Activated naive CD4-positive, alpha-beta T cell treated with anti-CD3 and anti-CD28 coated beads for 36 hours (primary cell): ENCODE data around the gene PSMB10. TPM values are rescaled to one million over a fixed set of nuclear protein-coding genes. Genes with fewer than 3 reads are reported as not detected.
"Not testable (repeated sequence)": the region's sequence is repeated elsewhere in the genome, so short reads cannot be mapped to it uniquely, and the experiment has no call there.

ENCODE experiments used
- CTCF ChIA-PET: fragments of 350-600 bp; sonication (Branson Sonifier 250); formaldehyde crosslinking; loops from one replicate; lab custom pipeline; 2021; ENCODE audit warnings: antibody characterized with exemption; lab: Charles Lee
- DNase-seq: peaks from one replicate; pipeline ENCODE4 v3.0.0-alpha.2; 2020
- H3K27ac Mint-ChIP-seq: one replicate; pipeline ENCODE4 v1.8.0; 2021; ENCODE audit warnings: mild to moderate bottlenecking, mixed read lengths
- H3K27me3 Mint-ChIP-seq: one replicate; pipeline ENCODE4 v1.8.0; 2021; ENCODE audit warnings: low read depth, mixed read lengths
- H3K36me3 Mint-ChIP-seq: one replicate; pipeline ENCODE4 v1.8.0; 2021; ENCODE audit warnings: low read depth, mixed read lengths
- H3K4me1 Mint-ChIP-seq: one replicate; pipeline ENCODE4 v1.8.0; 2021; ENCODE audit warnings: low read depth, mixed read lengths
- H3K4me3 Mint-ChIP-seq: one replicate; pipeline ENCODE4 v1.8.0; 2021; ENCODE audit warnings: mild to moderate bottlenecking, moderate library complexity, mixed read lengths
- H3K9me3 Mint-ChIP-seq: one replicate; pipeline ENCODE4 v1.8.0; 2021; ENCODE audit warnings: mixed read lengths
- intact Hi-C: fragments of 100-400 bp; cut with micrococcal nuclease; formaldehyde crosslinking; loops from one replicate; pipeline ENCODE4 v1.15.1; 2023
- total RNA-seq, 2 experiments: library from RNA; stranded (reverse); gene quantifications; one replicate each; pipeline ENCODE4 v1.2.3, GENCODE V29; 2021

The PSMB10 gene
- 100 to 1,000 TPM; 138 to 147 TPM for total RNA-seq

GRCh38 chr16:67936124-67936879, at the start of gene PSMB10:
Gene PSMB10, minus strand, starts transcription at chr16:67936850. Its CDS starts 101 bp downstream, at chr16:67936749.
- CTCF ChIA-PET: interaction anchor here (0.6 to 2.6 kb wide), 11 partner anchors 10 to 415 kb away, joined by 3 to 12 read pairs (median 4); partner anchors contain the start of gene EDC4
- Mint-ChIP-seq H3K9me3 (no peaks in the 10 kb centered on the region), H3K4me3 (peak within 1 kb of the TSS; percentile 100), H3K27ac (peak within 1 kb of the TSS; percentile 94), H3K36me3 (peaks cover 39% of the 10 kb centered on the region), H3K4me1 (peaks cover 44% of the 10 kb centered on the region), H3K27me3 (no peaks in the 10 kb centered on the region)
- intact Hi-C loops: loop anchor here (1.0 to 5.0 kb wide), 8 partner anchors 46 to 276 kb away; partner anchors contain the start of genes ACD, DDX28, DPEP3 and DUS2
- peak; percentile 62 for DNase-seq

DNA sequence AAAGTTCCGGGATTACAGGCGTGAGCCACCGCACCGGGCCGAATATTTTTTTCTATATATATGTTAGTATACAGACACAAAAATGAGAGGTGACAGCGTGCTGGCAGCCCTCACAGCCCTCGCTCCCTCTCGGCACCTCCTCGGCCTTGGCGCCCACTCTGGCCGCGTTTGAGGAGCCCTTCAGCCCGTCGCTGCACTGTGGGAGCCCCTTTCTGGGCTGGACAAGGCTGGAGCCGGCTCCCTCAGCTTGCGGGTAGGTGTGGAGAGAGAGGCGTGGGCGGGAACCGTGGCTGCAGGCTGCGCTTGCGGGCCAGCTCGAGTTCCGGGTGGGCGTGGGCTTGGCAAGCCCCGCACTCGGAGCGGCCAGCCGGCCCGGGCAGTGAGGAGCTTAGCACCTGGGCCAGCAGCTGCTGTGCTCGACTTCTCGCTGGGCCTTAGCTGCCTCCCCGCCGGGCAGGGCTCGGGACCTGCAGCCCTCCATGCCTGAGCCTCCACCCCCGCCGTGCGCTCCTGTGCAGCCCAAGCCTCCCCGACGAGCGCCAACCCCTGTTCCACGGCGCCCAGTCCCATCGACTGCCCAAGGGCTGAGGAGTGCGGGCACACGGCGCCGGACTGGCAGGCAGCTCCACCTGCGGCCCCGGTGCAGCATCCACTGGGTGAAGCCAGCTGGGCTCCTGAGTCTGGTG, 45.5 kb upstream of the PSMB10 start:
- CTCF ChIA-PET: interaction anchor here (1.1 to 1.2 kb wide), 2 partner anchors 23 to 98 kb away, joined by 3 to 4 read pairs; no protein-coding TSS in a partner anchor
- DNase-seq: no peak
- Mint-ChIP-seq H3K36me3 (no peaks in the 10 kb centered on the region), H3K9me3 (no peaks in the 10 kb centered on the region), H3K4me1 (peaks cover 24% of the 10 kb centered on the region), H3K27me3 (no peaks in the 10 kb centered on the region), H3K27ac (no peak overlapping the region), H3K4me3 (no peak overlapping the region)
- intact Hi-C loops: loop anchor here (5.0 kb wide), 2 partner anchors 40 to 45 kb away; partner anchors contain the start of genes DDX28, DUS2 and PSMB10

- Mint-ChIP-seq H3K36me3 (no peaks in the 10 kb centered on the region), H3K27ac (no peak within 1 kb of the TSS), H3K27me3 (no peaks in the 10 kb centered on the region), H3K4me1 (peaks cover 24% of the 10 kb centered on the region), H3K4me3 (no peak within 1 kb of the TSS), H3K9me3 (no peaks in the 10 kb centered on the region)
- DNase-seq: no peak
- CTCF ChIA-PET: interaction anchor here (0.6 to 1.4 kb wide), 5 partner anchors 18 to 85 kb away, joined by 3 to 4 read pairs (median 3); no protein-coding TSS in a partner anchor
- intact Hi-C loops: loop anchor here (5.0 kb wide), 2 partner anchors 42 to 43 kb away; partner anchors contain the start of genes DDX28, DUS2 and PSMB10
These were observed 43.5 kb upstream of the PSMB10 start, which contains the start of gene DPEP3 for GRCh38 chr16:67979955-67980678. Gene DPEP3, minus strand, starts transcription at chr16:67980499. Its CDS starts 119 bp downstream, at chr16:67980380.

DNA sequence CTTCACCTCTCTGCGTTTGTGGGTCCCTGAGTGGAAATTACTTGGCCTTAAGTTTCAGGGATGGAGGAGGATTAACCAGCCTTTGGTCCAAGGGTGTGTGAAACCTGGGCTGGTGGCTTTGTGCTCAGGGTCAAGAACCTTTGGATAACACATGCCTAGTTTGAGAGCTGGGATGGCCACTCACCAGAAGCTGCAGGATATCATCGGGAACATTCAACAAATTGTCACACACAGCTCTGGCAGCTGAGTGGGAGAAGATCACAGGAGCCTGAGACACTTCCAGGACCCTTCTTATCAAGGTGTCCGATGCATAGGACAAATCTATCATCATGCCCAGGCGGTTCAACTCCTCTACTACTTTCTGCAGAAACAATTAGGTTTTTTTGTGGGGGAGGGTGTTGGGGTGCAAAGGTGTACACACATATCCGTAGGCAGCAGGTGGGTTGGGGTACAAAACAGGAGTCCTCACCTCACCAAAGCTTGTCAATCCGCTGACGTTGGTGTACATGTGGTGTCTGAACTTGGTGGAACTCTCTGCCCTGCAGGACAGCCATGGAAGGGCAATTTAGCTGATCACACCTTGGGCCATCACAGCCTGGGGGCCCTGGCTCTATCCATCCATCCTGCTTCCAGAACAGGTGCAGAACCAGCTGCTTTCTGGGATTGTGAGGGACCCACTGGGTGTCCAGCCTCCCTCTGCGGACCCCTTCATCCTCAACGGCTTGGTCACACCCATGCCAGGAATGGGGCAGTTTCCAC, 41.0 kb upstream of the PSMB10 start:
- CTCF ChIA-PET: no interaction called here
- intact Hi-C loops: no loop called here
- no peaks in the 10 kb centered on the region for H3K27me3 Mint-ChIP-seq

DNA sequence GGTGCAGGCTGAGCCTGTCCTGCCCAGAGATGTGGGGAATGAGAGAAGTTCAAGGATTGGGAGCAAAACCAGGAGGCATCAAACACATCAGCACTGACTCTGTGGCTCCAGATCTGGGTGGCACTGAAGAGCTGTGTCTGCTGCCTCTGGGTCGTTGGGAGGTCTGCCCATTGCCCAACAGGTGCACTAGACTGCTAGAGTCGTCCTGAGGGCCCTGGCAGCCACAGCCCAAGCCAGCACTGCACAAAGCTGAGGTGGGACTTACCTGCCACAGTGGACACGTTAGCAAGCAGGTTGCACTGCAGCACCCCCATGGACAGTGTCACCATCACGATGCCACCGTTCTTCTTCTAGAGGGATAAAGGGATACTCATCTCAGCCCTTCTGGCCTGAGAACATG, 40.4 kb upstream of the PSMB10 start:
- intact Hi-C loops: no loop called here
- Mint-ChIP-seq H3K27ac (no peak overlapping the region), H3K27me3 (no peaks in the 10 kb centered on the region), H3K4me3 (no peak overlapping the region), H3K36me3 (no peaks in the 10 kb centered on the region), H3K9me3 (no peaks in the 10 kb centered on the region), H3K4me1 (no peaks in the 10 kb centered on the region)
- CTCF ChIA-PET: no interaction called here
- no peak for DNase-seq

More for the DNA sequence above, 41.0 kb upstream of the PSMB10 start:
- H3K27ac Mint-ChIP-seq: no peak overlapping the region
- H3K4me3 Mint-ChIP-seq: no peak overlapping the region
- H3K4me1 Mint-ChIP-seq: no peaks in the 10 kb centered on the region
- H3K36me3 Mint-ChIP-seq: no peaks in the 10 kb centered on the region
- H3K9me3 Mint-ChIP-seq: no peaks in the 10 kb centered on the region
- DNase-seq: no peak

DNA sequence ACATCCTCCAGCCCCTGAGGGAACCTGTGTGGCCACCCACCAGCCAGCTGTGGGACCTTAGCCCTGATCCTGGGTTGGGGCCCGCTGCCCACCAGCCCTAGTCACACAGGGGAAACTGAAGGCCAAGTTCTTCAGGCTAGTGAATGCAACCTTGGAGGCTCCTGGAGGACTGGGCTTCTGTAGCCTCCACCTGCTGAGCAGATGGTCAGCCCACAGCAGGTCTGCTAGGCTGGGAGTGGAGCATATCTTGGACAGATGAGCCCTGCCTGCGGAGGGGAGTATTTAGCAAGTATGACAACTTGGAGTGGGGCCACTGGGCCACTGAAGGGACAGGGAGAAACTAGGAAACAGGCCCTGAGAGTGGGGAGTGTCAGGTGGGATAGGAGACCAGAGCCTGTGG, 39.6 kb upstream of the PSMB10 start:
- H3K4me3 Mint-ChIP-seq: no peak overlapping the region
- no peaks in the 10 kb centered on the region for H3K4me1 Mint-ChIP-seq
- DNase-seq: no peak

GRCh38 chr16:67975321-67976105, 38.9 kb upstream of the PSMB10 start:
- no peak for DNase-seq
- CTCF ChIA-PET: interaction anchor here (1.1 kb wide), 2 partner anchors 9 to 65 kb away, joined by 3 to 4 read pairs; no protein-coding TSS in a partner anchor
- H3K36me3 Mint-ChIP-seq: no peaks in the 10 kb centered on the region
- no peak overlapping the region for H3K27ac Mint-ChIP-seq
- H3K9me3 Mint-ChIP-seq: no peaks in the 10 kb centered on the region
- no peaks in the 10 kb centered on the region for H3K4me1 Mint-ChIP-seq
- intact Hi-C loops: no loop called here
- H3K4me3 Mint-ChIP-seq: no peak overlapping the region
- no peaks in the 10 kb centered on the region for H3K27me3 Mint-ChIP-seq

More for the DNA sequence above, 39.6 kb upstream of the PSMB10 start:
- no peaks in the 10 kb centered on the region for H3K36me3 Mint-ChIP-seq
- H3K9me3 Mint-ChIP-seq: no peaks in the 10 kb centered on the region
- CTCF ChIA-PET: interaction anchor here (1.1 kb wide), 2 partner anchors 8 to 64 kb away, joined by 3 to 4 read pairs; no protein-coding TSS in a partner anchor
- intact Hi-C loops: no loop called here
- no peak overlapping the region for H3K27ac Mint-ChIP-seq
- no peaks in the 10 kb centered on the region for H3K27me3 Mint-ChIP-seq

GRCh38 chr16:67972285-67972684, 35.6 kb upstream of the PSMB10 start:
- H3K36me3 Mint-ChIP-seq, DNase-seq, H3K9me3 Mint-ChIP-seq, H3K4me1 Mint-ChIP-seq, intact Hi-C loops, H3K4me3 Mint-ChIP-seq, H3K27me3 Mint-ChIP-seq, H3K27ac Mint-ChIP-seq, CTCF ChIA-PET: not testable (repeated sequence)

DNA sequence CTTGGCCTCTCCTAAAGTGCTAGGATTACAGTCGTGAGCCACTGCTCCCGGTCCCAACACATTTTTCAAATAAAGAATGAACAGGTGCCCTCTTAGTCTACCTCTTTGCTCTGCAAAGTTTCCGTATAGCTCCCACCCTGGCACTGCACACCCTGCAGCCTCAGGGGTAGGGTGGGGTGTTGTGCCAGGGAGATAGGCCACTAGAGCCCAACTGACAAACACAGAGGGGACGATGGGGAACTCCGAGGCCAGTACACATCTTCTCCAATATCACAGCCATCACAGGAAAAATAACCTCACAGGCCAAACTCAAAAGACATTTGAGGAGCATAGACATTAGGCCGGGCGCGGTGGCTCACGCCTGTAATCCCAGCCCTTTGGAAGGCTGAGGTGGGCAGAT, 34.5 kb upstream of the PSMB10 start:
- Mint-ChIP-seq H3K27me3 (no peaks in the 10 kb centered on the region), H3K4me1 (peaks cover 10% of the 10 kb centered on the region), H3K4me3 (no peak overlapping the region), H3K27ac (no peak overlapping the region), H3K9me3 (no peaks in the 10 kb centered on the region), H3K36me3 (no peaks in the 10 kb centered on the region)
- intact Hi-C loops: no loop called here
- CTCF ChIA-PET: no interaction called here
- DNase-seq: no peak

DNA sequence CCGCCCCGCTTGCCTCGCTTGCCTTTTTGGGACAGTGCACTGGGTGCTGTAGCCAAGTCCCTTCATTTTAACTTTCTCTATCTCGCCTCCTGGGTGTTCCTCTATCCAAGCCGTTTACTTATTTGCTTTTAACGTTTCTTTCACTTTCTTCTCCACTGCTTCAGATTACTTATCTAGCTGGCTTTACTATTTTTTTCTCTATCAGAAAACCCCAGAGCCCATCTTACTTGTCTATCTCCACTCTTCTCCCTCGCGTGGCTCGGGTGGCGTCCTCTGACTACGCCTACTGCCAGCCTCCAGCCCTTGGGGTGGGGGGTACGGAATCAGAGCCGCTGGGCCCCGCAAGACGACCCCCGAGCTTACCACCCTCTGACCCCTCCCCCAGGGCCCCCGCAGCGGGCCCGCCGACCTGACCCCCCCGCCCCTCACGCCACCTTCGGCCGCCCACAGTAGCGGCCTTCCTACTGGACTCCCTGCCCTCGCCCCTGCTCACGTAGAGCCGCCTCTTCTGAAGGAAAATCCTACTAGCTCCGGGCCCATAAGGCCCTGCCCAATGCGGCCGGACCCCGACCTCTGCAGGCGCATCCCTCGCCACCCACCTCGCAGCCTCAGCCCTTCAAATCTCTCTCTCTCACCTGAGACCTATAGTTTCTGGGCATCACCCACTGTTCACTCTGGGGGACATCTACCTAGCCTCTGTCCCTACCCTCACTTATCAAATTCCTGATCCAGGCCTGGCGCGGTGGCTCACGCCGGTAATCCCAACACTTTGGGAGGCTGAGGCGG, 32.8 kb upstream of the PSMB10 start:
- intact Hi-C loops: loop anchor here (2.0 kb wide), 1 partner anchor 53 kb away; the partner anchor contains the start of genes DDX28 and DUS2

More for the DNA sequence above, 32.8 kb upstream of the PSMB10 start:
- H3K9me3 Mint-ChIP-seq: no peaks in the 10 kb centered on the region
- H3K4me3 Mint-ChIP-seq: peak overlapping the region; percentile 97
- H3K36me3 Mint-ChIP-seq: no peaks in the 10 kb centered on the region
- peak overlapping the region; percentile 66 for H3K27ac Mint-ChIP-seq
- H3K27me3 Mint-ChIP-seq: no peaks in the 10 kb centered on the region
- peaks cover 10% of the 10 kb centered on the region for H3K4me1 Mint-ChIP-seq
- CTCF ChIA-PET: interaction anchor here (1.0 to 1.4 kb wide), 4 partner anchors 18 to 35 kb away, joined by 3 to 4 read pairs (median 3); no protein-coding TSS in a partner anchor
- no peak for DNase-seq
